GM12873 (cell line): Measurements from ENCODE around the gene POU2F2.

Experiments used
- CTCF ChIP-seq: IDR thresholded peaks from 2 replicates; pipeline ENCODE4 v1.5.1; 2012; ENCODE audit warnings: low read depth, mild to moderate bottlenecking, moderate library complexity, low read length, control low read depth; ENCODE audit not compliant: insufficient read depth; ENCODE audit errors: missing control alignments

POU2F2 gene

GRCh38 chr19:42083537-42083936 is 48.7 kb downstream of the POU2F2 start:
- TF ChIP-seq CTCF, result no peak

- peak; percentile 79 for TF ChIP-seq CTCF
Observed at GRCh38 chr19:42081584-42082203, 50.6 kb downstream of the POU2F2 start.

- no peak for TF ChIP-seq CTCF
Observed at GRCh38 chr19:42080764-42081375, 51.4 kb downstream of the POU2F2 start.

- TF ChIP-seq CTCF, result no peak
Observed at GRCh38 chr19:42079886-42080763, 52.1 kb downstream of the POU2F2 start.

GRCh38 chr19:42079276-42079669 is 53.0 kb downstream of the POU2F2 start:
- no peak for TF ChIP-seq CTCF

GRCh38 chr19:42078538-42079275 is 53.5 kb downstream of the POU2F2 start:
- TF ChIP-seq CTCF, result no peak
